GM19397 (cell line): Measurements from ENCODE around the gene CFI.
"Not testable (repeated sequence)": the region's sequence is repeated elsewhere in the genome, so short reads cannot be mapped to it uniquely, and the experiment has no call there.

Experiments
- ATAC-seq: cut with Tn5 transposase; IDR thresholded peaks from one replicate; pipeline ENCODE4 v1.9.1; 2021; ENCODE audit warnings: mild to moderate bottlenecking, moderate library complexity; ENCODE audit not compliant: unreplicated experiment

CFI gene

GRCh38 chr4:109798866-109799265 is 2.9 kb downstream of the CFI start:
- no peak for ATAC-seq

GRCh38 chr4:109795059-109795458 is 6.7 kb downstream of the CFI start:
- ATAC-seq, result no peak

GRCh38 chr4:109787807-109788206 is 14.0 kb downstream of the CFI start:
- no peak for ATAC-seq

- ATAC-seq, result no peak
Observed at GRCh38 chr4:109786846-109787245, 15.0 kb downstream of the CFI start.

DNA sequence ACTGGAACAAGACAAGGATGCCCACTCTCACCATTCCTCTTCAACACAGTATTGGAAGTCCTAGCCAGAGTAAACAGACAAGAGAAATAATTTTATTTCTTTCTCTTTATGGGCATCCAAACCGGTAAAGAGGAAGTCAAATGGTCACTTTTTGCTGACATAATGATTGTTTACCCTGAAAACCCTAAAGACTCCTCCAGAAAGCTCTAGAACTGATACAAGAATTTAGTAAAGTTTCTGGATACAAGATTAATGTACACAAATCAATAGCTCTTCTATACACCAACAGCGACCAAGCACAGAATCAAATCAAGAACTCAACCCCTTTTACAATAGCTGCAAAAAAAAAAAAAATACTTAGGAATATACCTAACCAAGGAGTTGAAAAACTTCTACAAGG is 19.7 kb downstream of the CFI start:
- ATAC-seq, result not testable (repeated sequence)

DNA sequence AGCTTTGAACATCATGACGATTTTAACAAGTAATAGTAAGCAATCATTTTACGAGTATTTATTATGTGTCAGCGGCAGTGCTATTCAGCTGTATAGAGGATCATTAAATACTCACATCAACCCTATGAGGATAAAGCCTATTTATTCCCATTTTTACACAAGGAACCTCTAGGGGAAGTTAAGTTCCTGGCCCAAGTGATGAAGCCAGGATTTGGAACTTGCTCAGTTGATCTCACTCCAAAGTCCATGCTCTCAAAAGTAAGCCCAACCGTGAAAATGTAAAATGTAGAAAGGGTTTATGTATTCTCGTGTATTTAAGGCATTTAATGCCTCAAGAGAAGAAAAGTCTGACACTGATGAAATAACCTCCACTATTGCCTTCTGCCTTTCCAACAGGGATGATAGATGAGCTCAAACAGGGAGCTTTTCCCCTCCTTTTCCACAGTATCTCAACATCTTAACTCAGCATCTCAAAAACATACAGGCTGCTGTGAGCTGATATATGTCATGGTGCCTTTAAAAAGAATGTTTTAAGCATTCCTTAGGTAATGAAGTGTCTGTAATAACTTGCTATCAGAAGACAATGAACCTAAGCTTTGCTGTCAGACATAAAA is 36.9 kb downstream of the CFI start:
- ATAC-seq, result no peak

DNA sequence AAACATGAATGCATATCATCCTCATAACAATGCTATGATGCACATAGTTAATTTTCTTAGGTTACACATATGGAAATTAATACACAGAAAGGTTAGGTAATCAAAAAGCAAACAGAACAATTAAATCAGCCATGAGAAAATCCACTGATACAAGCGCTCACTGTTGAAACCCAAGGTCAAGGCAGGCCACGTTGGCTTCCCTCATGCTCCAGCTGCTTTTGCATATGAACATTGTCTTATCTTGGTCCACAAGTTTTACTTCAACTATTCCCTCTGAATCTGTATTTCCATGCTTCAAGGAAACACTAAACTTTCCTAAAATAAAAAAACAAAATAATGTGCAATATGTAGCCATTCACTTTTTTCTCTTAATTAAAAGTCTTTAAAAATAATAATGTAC is 37.4 kb downstream of the CFI start:
- no peak for ATAC-seq

DNA sequence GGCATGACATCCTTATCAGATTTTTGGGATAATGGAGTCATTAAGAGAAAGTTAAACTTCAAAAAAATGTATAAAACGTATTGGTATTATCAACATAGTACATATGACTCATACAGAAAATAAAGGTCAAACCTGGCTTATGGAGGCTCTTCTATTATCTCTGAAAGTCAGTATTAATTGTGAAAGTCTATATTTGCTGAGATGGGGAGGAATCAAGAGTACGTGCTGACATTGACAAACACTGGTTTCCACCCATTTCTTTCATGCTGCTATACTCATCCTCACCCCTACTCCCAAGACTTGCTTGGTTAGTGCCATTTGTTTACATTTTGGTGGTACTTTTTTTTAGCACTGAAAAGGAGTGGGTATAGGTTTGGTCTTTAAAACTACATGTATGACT is 41.1 kb downstream of the CFI start:
- no peak for ATAC-seq

DNA sequence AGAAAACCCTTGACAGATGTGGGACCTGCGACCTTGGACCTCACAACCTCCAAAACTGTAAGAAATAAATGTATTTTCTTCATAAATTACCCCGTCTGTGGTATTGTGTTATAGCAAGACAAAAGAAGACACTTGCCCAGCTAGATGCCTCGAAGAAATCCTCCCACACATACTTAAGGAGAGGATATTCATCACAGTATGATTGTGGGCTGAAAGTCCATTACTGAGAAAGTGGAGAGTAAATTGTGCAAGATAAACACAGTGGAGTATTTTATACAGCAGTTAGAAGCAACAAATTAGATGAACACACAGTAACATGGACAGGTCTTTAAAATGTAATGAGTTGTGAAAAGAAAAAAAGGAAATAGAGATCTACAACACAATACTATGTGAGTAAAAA is 46.1 kb downstream of the CFI start:
- ATAC-seq, result no peak

DNA sequence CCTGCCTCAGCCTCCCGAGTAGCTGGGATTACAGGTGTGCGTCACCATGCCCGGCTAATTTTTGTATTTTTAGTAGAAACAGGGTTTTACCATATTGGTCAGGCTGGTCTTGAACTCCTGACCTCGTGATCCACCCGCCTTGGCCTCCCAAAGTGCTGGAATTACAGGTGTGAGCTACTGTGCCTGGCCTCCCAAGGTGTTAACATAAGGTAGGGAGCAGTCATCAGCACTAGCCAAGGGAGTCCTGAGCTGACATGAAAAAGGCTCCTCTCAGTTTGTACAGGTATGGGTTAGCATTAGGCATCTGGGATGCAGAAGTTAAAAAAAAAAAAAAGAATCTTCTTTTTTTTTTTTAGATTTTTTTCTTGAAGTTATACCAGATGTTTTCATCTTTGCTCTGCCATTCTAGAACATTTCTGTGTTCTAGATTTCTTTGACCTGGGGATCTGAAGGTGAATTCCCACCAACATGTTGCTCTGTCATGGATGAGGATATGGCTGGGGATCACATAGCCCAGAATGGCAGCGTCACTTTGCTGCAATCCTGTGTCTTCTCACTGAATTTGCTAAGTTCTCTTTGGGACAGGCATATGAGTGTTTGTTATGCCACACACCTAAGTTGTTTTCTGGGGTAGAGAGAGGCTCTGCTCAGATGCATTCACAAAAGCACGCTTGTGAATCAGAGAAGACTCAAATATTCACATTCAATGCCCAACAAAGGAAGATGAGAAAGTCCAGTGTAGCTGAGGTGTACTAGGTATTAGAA is 47.5 kb downstream of the CFI start:
- no peak for ATAC-seq

DNA sequence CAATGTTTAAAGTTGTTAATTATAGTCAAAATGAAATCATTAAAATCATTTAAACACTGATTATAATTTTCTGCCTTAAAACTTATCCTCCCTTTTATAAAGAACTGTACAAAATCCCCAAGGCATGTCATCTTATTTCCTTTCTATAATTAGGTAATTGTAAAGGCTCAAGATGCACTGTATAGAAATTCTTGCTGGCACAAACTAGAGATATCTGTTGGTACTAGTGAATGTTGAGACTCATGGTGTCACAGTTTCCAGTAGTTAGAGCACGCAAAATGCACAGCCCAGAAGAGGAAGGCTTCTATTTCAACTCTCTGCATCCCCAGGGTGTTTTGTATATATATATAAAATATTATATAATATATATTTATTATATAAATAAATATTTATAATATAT is 49.3 kb downstream of the CFI start:
- no peak for ATAC-seq

DNA sequence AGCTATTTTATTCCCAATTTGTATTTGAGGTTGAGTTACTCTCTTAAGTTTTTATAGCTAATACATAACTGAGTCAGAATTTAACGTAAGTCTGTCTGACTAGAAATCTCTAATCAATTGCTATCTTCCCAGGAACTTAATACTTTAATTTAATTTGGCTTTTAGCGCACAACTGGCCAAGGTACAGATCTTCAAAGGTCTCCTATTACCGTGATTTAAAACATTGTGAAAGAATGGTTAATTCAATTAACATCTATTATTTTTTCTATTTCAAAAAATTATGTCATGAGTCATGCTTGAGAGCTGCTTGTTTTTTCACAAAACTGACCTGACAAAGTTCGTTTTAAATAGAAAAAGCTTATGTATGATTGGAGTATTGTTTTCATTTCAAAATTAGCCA is 49.9 kb downstream of the CFI start:
- ATAC-seq, result no peak

DNA sequence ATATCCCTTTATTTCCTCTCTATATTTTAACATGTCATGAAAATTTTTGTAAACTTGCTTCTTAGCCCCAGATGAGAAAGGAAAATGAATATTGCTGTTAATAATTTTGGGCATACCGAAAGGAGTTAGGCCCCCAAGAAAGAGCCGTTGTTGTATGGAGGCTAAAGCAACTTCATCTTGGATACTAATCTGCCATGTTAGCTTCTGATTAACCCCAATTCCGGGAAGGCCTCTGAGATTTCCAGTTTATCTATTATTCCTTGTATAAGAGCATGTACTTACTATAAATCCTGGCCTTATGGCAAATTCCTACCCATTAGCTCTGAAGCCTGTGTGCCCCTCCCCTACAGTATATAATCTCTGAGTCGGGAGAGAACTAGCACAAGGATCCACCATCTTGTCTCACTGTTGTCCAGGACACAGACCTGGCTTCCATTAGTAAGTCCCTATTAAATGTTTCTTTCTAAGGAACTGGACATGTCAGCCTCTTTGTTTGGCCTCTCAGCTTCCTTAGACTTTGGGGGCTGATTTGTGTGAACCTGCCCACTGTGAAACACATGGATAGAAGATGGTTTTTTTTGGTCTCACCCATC is 51.1 kb downstream of the CFI start:
- ATAC-seq, result no peak

DNA sequence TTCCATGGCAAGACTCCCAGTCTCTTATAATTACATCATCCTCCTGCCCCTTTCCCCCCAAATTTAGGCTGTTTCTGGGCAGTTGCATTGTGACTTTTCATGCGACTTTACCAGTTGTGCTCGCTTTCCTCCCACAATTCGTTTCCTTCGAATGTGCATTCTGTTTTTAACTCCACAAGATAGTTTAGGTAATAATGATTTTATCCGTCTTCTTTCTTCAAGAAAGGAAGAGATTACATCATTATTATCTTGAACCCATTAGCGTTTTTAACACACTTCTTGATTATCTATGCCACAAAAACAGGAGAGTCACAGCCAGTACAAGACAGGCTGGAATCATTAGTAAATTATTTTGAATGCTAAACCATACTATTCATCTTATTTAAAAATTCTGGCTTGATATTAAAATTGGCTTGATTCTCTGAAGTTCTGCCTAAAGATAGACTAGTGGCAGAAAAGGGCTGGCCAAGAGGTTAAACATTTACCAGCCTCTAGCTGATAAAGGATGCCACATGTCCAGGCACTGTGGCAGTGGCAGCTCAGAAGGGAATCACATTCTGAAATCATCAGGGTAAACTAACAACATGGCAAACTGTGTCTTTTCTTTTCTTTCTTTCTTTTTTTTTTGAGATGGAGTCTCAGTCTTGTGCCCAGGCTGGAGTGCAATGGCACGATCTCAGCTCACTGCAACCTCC is 52.3 kb downstream of the CFI start:
- no peak for ATAC-seq

GRCh38 chr4:109748114-109748513 is 53.7 kb downstream of the CFI start:
- ATAC-seq, result no peak

- ATAC-seq, result no peak
Observed at GRCh38 chr4:109746728-109747127, 55.1 kb downstream of the CFI start.

- no peak for ATAC-seq
Observed at GRCh38 chr4:109745830-109746229, 56.0 kb downstream of the CFI start.

- ATAC-seq, result no peak
Observed at GRCh38 chr4:109739547-109739946, 62.3 kb downstream of the CFI start.

GRCh38 chr4:109738104-109738872 is 63.5 kb downstream of the CFI start:
- ATAC-seq, result no peak

- ATAC-seq, result no peak
Observed at GRCh38 chr4:109735566-109736365, 66.0 kb downstream of the CFI start.
